C4-2B (cell line): ENCODE measurements around the gene DLX5.

Experiments
- CTCF ChIP-seq: fragments of 450-650 bp; conservative IDR thresholded peaks from 2 replicates; pipeline ENCODE4 v1.5.1; 2017; ENCODE audit warnings: mild to moderate bottlenecking
- ZFX ChIP-seq: fragments of 450-650 bp; IDR thresholded peaks from 2 replicates; pipeline ENCODE4 v1.6.1; 2017

- TF ChIP-seq CTCF: no peak
- no peak for TF ChIP-seq ZFX
Observed at GRCh38 chr7:96996958-96997511, 27.6 kb downstream of the DLX5 start.
